ENCODE measurements around the gene TENM4. TPM values are rescaled to one million over a fixed set of nuclear protein-coding genes. Genes with fewer than 3 reads are reported as not detected.
"Not testable (repeated sequence)": the region's sequence is repeated elsewhere in the genome, so short reads cannot be mapped to it uniquely, and the experiment has no call there.

TENM4 gene
- total RNA-seq, 1 donor from 2014 or later, result 306 TPM

DNA sequence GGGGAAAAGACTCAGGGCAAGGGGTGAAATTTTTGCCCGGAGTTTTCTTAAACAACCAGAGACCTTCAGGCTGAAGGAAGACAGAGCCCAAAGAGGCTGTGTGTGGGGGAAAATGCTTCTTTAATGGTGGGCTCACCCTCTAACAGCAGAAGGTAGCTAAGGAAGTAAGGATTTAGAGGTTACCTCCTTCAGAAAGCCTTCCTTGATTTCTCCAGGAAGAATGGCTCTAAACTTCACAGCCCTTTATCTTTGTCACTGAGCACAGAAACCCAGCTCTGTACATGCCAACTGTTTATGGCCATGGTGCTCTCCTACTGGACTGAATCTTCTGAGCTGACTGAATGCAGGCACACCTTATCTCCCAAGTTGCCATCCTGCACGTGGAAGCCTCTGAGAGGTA is 196.0 kb downstream of the TENM4 start:
- no peak for DNase-seq (ENCODE audit: low read depth)

DNA sequence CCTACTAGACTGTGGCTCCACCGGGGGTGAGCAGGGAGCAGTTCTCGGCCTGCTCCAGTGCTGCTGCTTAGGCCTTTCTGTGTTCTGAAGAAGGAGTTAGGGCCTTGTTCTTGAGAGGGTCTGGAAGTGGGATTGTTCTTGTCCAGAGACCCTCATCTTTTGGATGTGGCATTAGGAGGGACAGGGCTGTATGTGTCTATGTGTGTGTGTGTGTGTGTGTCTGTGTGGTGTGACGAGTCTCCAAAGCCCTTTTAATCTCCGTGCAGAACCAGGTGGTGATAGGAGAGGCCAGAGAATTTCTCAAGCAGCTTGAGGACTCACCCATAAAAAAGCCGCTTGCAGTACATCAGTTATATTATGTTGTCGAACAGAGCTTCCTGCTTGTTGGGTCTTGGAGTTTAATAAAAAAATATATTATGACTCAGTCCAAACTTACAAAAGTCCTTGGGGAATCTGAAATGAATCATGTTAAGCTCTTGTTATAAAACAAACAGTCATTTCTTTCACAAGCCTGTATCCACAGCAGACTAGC is 196.5 kb downstream of the TENM4 start:
- DNase-seq (ENCODE audit: low read depth), result peak; percentile 94

DNA sequence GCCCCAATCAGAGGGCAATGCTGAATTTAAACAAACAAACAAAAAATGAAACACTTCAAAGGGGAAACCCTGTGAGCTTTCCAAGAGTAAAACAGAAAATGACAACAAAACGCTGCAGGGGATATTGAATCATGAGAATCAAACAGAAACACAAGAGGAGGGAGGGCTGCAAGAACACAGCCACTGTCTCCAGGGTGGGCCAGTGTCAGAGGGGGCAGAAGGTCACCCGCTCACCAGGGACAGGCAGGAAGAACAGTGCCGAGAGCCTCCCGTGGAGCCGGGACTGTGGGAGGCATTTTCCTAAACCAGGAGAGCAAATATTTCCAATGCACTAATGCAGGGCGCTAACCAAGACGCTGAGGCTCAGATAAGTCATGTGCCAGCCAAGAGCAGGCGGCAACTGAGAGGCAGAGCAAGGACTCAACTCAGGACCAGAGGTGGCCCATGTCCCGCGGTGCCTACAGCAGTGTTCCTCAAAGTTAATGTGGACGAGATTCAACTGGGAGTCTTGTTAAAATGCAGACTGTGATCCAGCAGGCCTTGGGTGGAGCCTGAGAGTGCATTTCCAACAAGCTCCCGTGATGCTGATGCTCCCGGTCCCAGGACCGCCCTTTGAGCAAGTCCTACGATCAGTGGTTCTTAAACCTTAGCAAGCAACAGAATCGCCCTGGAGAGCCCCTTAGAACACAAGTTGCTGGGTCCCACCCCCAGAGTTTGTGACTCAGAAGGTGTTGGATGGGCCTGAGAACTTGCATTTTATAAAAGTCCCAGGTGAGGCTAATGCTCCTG is 197.2 kb downstream of the TENM4 start:
- no peak for DNase-seq (ENCODE audit: low read depth)

DNA sequence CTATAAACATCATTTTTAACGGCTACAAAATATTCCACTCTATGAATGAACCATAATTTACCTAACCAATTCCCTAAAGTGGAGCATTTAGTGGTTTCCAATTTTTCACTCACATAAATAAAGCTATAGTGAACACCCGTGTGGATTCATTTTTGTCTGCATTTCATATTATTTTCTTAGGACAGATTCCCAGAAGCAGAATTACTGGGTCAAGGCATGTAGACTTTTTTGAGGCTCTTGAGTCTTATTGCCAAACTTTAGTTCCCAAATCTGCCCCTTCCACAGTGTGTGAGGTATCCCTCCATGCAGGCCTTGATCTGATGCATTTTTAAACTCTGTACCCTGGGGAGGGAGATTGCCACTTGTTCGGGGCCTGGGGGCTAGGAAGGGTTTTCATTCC is 198.2 kb downstream of the TENM4 start:
- no peak for DNase-seq (ENCODE audit: low read depth)

DNA sequence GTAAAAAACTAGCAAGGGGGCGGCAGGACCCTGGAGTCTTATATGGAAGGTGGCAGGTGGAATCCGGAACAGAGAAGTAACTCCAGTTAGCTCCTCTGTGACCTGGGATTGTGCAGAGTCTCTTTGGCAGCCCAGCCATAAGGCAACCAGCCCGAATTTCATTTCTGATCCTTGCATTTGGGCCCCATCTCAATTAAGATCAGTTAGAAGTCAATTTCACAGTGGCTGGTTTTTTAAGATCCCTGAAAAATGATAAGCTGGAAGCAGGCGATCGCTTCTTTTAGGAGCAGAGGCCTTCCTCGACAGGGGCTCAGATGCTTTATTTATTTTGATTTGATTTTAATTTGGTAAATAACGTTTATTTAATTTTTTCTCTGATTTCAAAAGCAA is 199.0 kb downstream of the TENM4 start:
- no peak for DNase-seq (ENCODE audit: low read depth)

DNA sequence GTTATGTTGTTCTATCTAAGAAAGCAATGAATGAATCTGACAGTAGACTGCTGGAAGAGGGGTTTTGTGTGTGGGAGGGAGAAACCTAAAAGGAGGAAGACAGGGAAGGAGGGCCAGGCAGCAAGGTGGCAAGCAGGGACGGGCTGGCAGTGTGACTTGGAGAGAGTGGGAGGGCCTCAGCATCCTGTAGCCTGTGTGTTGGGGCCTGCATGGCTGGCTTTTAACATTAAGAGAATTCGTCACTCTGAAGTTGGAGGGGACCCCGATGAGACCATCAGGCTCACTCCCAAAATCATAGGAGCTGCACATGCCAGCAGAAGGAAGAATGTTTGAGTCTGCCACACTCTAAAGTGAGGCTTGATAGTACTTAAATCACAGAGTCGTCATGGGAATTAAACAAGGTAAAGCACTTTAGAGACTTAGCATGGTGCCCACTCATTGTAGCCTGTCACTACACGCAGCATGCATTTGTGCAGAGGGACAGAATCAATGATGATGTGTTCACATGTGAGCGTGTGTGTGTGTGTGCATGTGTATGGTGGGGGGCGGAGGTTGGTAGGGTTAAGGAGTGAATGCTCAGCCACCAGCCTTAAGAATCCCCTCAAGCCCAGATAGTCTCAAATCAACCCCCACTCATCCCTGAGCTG is 199.5 kb downstream of the TENM4 start:
- no peak for DNase-seq (ENCODE audit: low read depth)

DNA sequence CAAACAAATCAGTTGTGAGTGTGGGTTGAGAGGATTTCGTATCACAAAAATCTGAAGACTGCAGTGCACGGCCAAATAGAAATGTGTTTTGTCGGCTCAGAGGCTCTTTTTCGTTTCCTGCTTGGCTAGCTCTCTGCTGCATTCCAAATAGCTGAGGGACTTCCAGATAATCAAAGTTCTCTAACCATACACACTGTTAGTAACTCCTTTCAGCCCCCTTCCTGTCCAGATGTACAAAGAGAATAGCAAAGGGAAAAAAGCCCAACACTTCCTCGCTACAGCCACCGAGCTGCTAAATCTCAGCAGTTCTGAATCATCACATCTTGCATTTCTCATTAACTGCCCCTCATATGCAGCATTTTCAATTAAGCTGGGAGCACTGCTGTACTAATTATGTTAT is 203.1 kb downstream of the TENM4 start:
- DNase-seq (ENCODE audit: low read depth), result peak; percentile 86

DNA sequence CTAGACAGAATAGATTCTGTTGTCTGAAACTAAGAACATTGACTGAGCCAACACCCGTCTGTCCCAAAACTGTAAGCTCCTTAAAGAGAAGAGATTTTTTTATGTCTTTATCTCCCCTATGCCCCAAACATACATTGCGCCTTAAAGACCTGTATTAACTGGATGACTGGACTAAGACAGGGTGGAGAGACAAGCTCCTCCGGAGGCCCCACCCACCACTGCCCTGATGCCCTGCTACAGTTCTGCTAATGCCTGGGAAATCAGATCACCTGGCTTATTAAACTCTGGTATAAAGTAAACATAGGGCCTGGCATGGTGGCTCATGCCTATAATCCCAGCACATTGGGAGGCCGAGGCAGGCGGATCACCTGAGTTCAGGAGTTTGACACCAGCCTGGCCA is 203.7 kb downstream of the TENM4 start:
- DNase-seq (ENCODE audit: low read depth), result no peak

DNA sequence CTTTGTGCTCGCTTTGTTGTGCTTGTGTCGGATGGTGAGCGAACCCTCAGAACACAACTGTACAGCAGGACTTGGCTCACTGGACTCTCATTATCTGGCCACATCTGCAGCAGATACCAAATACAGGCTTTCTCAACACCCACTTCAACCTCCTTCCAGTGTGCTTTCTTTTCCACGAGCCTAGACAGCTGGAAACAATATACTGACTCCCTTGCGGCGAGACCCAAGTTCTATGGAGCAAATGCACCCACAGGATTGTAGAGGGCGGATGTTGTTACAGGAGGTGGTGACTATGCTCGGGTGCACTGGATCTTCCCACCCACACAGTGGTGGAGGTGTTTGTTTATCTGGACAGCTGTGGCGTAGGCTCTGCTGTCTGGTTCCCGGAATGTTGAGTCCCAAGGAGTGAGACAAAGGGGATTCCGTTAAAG is 204.3 kb downstream of the TENM4 start:
- peak; percentile 85 for DNase-seq (ENCODE audit: low read depth)

DNA sequence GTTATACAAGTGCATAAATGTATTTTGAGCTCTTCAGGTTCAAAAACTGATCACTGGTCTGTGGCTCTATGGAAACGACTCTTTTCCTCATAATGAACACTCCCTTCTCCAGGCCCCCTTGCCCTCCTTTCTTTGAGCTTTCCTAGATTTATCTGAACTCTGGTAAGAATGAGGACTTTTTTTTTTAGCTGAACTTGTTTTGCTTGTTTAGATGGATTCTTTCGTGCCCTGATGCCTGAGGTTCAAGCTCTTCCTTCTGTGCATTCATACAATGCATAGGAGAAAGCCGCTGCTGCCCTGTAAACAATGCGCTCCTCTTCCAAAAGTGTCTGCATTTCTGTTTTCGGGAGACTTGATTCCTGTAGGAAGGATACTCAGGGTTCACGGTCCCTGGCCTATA is 205.1 kb downstream of the TENM4 start:
- no peak for DNase-seq (ENCODE audit: low read depth)

DNA sequence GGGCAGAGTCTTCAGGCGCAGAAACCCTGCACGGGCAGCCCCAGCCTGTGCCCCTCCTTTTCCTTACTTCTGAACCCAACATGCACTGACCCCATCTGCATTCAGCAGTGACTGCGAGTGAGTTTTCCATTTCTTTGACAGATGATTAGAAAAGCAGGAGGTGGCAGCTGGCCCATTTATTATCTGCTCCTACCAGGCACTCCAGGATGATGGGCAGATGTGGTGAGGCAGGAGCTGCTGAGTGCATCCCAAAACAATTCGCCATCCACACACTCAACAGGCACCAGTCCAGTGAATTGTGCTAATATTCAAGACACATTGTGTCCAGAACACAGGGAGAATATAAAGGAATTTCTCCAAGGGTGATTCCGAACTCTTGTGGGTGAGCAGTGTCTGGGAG is 208.5 kb downstream of the TENM4 start:
- DNase-seq (ENCODE audit: low read depth), result no peak

DNA sequence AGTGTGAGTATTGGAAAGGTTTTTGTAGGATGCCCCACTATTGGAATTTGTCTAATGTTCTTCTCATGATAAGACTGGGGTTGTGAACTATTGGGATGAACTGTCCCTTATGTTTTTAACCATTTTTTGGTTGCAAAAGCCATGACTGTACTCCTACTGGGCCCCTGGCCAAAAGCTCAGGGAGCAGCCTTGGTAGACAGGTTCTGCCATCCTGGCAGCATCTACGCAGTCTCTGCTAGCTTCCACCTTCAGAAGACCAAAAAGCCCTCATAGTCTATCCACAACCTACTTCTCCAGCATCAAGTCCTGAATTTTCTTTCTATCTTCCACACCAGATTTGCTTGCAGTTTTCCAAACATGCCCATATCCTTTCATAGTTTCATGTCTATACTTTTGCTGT is 211.8 kb downstream of the TENM4 start:
- DNase-seq (ENCODE audit: low read depth), result no peak

DNA sequence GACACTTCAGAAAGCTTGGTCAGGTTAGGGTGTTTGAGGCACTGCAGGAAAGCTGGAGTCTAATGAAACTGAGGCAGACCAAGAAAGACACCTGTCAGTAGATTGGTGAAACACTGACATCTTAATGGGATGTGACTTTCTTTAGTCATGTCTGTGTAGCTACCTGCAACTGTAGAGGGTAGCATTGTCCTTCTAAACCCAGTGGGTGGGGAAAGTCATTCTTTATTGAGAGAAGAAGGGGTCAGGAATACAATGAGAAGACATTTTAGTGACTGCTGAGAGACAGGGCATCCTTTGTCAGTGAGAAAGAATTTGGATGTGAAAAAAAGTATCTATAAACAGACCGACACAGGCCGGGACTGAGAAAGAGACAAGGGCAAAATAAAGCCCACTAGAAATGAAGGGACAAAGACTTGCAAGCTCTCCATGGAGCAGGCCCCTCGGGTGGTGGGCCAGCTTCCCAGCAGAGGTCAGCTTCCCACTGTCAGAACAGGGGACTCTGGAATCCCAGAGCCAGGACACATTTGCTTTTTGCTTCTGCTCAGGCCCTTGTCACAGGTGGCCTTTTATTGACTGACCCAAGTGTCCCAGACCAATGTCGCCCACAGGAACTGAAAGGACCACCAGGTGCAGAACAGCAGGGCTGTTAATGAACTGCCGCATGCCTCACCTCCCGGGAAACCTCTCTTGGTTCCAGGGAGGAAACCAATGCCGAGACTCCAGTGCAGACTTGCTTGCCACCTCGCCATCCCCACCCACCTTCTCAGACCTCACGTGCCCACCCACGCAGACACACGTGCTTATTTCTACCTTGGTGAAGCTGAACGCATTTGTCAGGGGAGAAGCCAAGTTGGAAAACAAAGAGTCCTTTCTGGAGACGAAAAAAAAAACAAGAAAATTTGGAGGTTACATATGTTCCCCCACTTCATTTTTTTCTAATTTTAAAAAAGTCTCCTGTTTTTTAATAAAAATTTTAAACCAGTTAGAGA is 212.8 kb downstream of the TENM4 start:
- DNase-seq (ENCODE audit: low read depth), result no peak

DNA sequence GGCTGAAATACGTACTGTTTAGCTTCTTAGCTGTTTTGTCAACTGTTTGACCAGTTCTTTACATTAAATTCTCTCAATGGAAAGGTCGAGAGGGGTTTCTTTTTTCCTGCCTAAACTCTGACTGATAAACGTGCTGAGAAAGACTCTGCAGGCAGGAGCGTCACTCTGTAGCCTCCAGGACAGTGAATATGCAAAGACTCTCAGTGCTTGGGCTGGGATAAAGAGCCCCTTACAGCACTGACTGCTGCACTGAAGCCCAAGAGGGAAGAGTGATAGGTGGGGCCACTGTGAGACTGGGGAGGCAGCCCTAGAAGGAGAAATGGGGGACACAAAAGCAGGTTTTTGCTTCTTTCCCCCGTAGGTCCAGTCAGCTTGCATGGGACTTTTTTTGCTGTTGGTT is 213.5 kb downstream of the TENM4 start:
- DNase-seq (ENCODE audit: low read depth), result no peak

DNA sequence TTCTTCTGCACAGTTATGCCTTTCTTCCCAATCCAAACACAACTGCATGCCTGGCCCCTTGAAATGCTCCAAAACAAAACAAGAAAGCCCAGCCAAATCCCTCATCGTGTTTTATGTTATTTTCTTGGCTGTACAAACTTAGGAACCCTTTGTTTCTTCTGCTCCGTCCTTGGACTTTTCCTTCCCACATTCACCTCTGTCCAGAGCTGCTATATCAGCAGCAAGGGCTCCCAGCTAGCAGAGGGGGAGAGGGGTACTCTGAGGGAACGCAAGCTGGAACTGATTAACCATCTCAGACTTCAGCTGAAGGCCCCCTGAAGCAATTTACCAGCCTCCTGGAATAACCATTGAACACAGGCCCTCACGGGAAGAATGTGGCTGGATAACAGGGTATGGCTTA is 214.7 kb downstream of the TENM4 start:
- no peak for DNase-seq (ENCODE audit: low read depth)

DNA sequence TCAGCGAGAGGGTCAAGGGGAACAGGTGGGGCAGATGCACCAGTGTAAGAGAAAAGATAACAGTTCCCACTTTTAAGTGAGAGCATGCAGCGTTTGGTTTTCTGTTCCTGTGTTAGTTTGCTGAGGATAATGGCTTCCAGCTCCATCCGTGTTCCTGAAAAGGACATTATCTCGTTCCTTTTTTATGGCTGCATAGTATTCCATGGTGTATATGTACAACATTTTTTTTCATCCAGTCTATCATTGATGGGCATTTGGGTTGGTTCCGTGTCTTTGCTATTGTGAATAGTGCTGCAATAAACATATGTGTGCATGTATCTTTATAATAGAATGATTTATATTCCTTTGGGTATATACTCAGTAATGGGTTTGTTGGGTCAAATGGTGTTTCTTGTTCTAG is 218.7 kb downstream of the TENM4 start:
- DNase-seq (ENCODE audit: low read depth), result not testable (repeated sequence)

DNA sequence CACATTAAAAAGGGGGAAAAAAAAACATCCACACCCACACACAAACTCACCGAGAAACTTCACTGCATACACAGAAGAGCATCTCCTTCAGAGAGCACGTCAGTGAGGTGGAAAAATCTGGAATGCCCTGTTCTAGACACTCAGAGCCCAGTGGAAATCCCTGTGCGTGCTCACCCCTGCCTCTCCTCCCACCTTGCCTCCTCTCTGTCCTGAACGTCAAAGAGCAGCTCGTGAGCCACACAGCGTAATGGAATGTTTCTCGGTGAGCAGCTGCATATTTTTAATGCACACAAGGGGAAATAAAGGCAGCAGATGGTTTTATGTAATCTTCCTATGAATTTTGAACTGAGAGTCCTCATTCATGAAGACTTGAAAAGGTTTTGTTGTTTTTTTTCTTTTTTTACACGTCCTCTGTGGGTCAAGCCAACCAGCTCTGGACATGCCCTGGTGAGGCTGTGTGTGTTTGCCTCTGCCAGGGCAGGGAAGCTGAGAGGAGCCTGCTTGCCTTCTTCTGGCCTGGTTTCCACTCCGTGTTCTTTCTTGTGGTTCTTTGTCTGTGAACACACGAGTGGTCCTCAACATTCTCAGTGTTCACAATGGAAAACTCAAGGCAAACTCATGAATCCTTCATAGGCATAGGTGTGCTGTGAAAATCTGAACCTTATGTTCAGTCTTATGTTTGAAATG is 219.2 kb downstream of the TENM4 start:
- DNase-seq (ENCODE audit: low read depth), result no peak

DNA sequence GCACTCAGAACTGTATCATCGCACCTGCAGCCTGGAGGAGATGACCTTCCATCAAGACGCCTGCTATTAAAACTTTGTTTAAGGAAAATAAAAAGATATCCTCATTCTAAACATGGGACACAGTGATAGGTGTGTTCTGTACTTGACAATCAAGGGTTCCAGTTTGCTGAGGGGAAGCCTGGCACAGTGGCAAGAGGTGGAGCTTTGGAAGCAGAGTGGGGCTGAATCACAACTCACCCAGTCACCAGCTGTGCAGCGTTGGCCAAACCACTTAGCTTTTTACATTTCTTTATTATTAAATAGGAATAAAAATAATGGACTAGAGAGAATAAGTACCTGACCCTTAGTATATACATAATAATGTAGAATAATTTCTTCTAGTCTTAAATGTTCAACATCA is 220.7 kb downstream of the TENM4 start:
- DNase-seq (ENCODE audit: low read depth), result no peak

DNA sequence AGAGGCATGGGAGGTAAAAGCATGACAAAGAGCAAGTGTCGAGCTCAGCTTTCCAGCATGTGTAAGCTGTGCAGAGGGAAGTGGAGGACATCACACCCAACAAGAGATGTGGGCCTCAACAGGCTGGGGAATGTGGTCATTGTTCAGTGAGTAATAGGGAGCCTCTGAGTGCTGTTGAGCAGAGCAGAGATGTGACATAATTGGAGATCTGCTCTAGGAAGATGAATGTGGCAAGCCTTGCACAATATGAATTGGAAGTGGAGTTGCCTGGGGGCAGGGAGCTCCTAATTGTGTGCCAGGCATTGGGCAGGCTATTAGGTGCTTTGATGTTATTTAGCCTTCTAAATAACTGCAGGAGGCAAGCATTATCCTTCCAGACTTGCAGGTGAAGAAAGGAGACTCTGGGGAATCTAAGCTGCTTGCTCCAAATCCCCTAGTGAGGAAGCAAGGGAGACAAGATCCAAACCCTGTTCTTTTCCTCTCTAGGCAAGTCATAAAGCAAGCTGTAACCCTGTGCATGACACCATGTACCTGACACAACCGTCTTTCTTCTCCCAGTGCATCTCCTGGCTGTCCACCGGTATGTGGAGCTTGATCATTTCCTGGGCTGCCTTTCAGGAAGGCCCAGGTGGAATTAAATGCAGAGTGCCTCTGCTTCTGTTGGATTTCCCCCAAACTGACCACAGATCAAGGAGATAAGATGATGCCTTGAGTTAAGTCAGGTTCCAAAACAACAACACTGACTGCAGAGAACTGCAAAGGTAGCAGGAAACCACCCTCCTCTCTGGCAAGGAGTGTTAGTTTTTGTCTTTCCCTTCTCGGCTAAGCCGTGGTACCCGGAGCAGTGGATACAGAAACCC is 221.4 kb downstream of the TENM4 start:
- peak; percentile 45 for DNase-seq (ENCODE audit: low read depth)

DNA sequence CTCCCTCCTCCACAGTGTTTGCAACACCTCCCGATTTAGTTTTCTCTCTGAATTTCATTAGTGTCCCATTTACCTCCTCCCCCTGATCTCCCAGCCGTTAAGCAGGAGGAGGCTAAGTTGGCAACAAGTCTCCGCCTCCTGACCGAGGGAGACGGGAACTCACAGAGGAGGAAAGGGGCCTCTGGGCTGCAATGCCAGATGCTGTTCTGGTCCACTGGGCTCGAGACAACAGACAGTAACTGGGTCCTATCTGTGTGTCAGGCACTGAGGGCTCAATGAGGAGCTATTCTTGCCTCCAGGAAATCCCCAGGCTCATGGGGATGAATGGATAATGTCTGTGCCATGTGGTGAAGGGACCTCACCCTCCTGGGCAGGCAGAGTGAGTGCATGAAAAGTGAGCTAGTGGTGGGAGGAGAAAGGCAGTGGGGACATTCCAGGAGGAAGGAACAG is 228.1 kb downstream of the TENM4 start:
- DNase-seq (ENCODE audit: low read depth), result peak; percentile 93
